ENCODE results near the gene OR52W1. TPM values are rescaled to one million over a fixed set of nuclear protein-coding genes. Genes with fewer than 3 reads are reported as not detected.

The OR52W1 gene
- total RNA-seq, 1 donor from 2014 or later = not detected

- H3K27ac ChIP-seq = peak within 1 kb of the TSS; percentile 91
- intact Hi-C loops (cut with DNase I) = no loop called here
- TF ChIP-seq CTCF (IDR thresholded peaks at IDR 0.05) = peak; percentile 35
- H3K36me3 ChIP-seq = no peaks in the 10 kb centered on the region
- H3K4me1 ChIP-seq = peaks cover 26% of the 10 kb centered on the region
- peak; percentile 97 to 98 for ATAC-seq
- peak within 1 kb of the TSS; percentile 82 for H3K4me3 ChIP-seq
- DNase-seq = peak; percentile 100
- no peaks in the 10 kb centered on the region for H3K27me3 ChIP-seq (ENCODE audit: low read depth)
- no peaks in the 10 kb centered on the region for H3K9me3 ChIP-seq
Observed at GRCh38 chr11:6234387-6235107, 35.5 kb downstream of the OR52W1 start, which contains the start of gene FHIP1B. Gene FHIP1B, minus strand, starts transcription at chr11:6234636. Its CDS starts 10,120 bp downstream, at chr11:6224516.

GRCh38 chr11:6237266-6237665 is 38.2 kb downstream of the OR52W1 start:
- Histone ChIP-seq H3K9me3 (no peaks in the 10 kb centered on the region), H3K27me3 (ENCODE audit: low read depth) (no peaks in the 10 kb centered on the region), H3K4me1 (peaks cover 20% of the 10 kb centered on the region), H3K36me3 (no peaks in the 10 kb centered on the region), H3K27ac (no peak overlapping the region), H3K4me3 (no peak overlapping the region)
- no peak for ATAC-seq
- no peak for DNase-seq
- intact Hi-C loops (cut with DNase I) = no loop called here
- TF ChIP-seq CTCF (IDR thresholded peaks at IDR 0.05) = no peak

GRCh38 chr11:6237761-6238302 is 38.8 kb downstream of the OR52W1 start:
- Histone ChIP-seq H3K27me3 (ENCODE audit: low read depth) (no peaks in the 10 kb centered on the region), H3K4me3 (no peak overlapping the region), H3K4me1 (peaks cover 18% of the 10 kb centered on the region), H3K36me3 (no peaks in the 10 kb centered on the region), H3K9me3 (no peaks in the 10 kb centered on the region), H3K27ac (no peak overlapping the region)
- no peak for DNase-seq
- no peak for TF ChIP-seq CTCF (IDR thresholded peaks at IDR 0.05)
- no peak for ATAC-seq
- intact Hi-C loops (cut with DNase I) = no loop called here

GRCh38 chr11:6238902-6239301 is 39.9 kb downstream of the OR52W1 start, which contains the start of gene CNGA4:
Gene CNGA4, plus strand, starts transcription at chr11:6239089. Its CDS starts 118 bp downstream, at chr11:6239207.
- TF ChIP-seq CTCF (IDR thresholded peaks at IDR 0.05) = no peak
- ATAC-seq (no peak), DNase-seq (no peak)
- H3K27me3 ChIP-seq (ENCODE audit: low read depth) = no peaks in the 10 kb centered on the region
- H3K36me3 ChIP-seq = no peaks in the 10 kb centered on the region
- peaks cover 7% of the 10 kb centered on the region for H3K4me1 ChIP-seq
- no peak within 1 kb of the TSS for H3K27ac ChIP-seq
- no peak within 1 kb of the TSS for H3K4me3 ChIP-seq
- intact Hi-C loops (cut with DNase I) = no loop called here
- no peaks in the 10 kb centered on the region for H3K9me3 ChIP-seq

- no peaks in the 10 kb centered on the region for H3K36me3 ChIP-seq
- ATAC-seq = no peak
- intact Hi-C loops (cut with DNase I) = no loop called here
- no peak for TF ChIP-seq CTCF (IDR thresholded peaks at IDR 0.05)
- no peaks in the 10 kb centered on the region for H3K9me3 ChIP-seq
- H3K27ac ChIP-seq = no peak overlapping the region
- peaks cover 6% of the 10 kb centered on the region for H3K4me1 ChIP-seq
- no peak for DNase-seq
- no peak overlapping the region for H3K4me3 ChIP-seq
- H3K27me3 ChIP-seq (ENCODE audit: low read depth) = no peaks in the 10 kb centered on the region
Observed at GRCh38 chr11:6240139-6240538, 41.1 kb downstream of the OR52W1 start.
